AG09319 (cell line): ENCODE data around the gene CDC42EP1.

ENCODE experiments used
- DNase-seq: peaks from one replicate; pipeline ENCODE4 v3.0.0-alpha.2; 2010; ENCODE audit warnings: low read depth; ENCODE audit errors: extremely low read depth
- TF ChIP-seq, protein P1 (sequence below): IDR thresholded peaks from 2 replicates; pipeline ENCODE4 v1.5.1; 2011; ENCODE audit warnings: low read depth, mild to moderate bottlenecking, inconsistent platforms, low read length, moderate library complexity

CDC42EP1 gene

DNA sequence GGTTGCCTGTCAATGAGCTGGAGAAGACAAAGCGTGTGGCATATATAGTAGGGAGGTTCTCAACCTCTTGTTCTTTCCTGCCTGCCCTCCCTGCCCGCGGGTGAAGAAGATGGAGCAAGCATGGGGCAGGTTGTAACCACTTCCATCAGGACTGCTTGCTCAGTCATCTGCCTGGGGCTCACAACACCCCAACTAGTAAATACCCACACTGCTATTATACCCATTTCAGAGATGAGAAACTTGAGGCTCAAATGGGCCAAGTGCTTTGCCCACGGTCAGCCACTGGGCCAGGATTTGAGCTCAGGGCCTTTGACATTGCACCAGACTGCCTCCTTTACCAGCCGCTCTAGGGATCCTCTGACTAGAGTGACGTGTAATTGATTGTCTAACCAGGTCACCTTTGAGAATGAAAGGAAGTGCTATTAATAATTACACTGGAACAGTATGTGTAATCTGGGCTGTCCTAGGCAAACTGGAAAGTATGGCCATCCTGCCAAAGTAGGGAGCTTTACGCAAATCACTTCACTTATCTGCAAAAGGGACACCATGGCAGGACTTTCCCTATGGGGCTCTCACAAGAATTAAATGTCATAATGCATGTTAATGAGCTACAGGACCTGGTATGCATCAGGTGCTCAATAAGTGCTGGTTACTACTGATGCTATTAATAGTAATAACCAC lies 2.8 kb upstream of the CDC42EP1 start:
- DNase-seq = no peak
- TF ChIP-seq, protein P1, sequence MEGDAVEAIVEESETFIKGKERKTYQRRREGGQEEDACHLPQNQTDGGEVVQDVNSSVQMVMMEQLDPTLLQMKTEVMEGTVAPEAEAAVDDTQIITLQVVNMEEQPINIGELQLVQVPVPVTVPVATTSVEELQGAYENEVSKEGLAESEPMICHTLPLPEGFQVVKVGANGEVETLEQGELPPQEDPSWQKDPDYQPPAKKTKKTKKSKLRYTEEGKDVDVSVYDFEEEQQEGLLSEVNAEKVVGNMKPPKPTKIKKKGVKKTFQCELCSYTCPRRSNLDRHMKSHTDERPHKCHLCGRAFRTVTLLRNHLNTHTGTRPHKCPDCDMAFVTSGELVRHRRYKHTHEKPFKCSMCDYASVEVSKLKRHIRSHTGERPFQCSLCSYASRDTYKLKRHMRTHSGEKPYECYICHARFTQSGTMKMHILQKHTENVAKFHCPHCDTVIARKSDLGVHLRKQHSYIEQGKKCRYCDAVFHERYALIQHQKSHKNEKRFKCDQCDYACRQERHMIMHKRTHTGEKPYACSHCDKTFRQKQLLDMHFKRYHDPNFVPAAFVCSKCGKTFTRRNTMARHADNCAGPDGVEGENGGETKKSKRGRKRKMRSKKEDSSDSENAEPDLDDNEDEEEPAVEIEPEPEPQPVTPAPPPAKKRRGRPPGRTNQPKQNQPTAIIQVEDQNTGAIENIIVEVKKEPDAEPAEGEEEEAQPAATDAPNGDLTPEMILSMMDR = no peak

DNA sequence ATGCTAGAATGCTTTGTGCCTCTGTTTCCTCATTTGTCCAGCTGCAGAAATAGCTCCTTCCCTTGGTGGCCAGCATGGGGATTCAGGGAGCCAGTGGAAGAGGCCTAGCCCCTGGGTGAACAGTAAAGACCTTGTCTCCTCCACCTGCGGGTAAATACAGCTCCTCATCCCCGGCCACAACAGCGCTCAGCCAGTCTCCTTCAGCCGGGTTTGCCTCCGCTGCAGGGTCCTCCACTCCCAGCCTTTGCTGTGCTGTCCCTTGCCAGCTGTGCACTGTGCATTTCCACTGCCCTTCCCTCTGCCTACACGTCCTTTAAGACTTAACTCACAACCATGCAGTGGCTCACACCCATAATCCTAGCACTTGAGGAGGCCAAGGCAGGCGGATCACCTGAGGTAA lies 1.5 kb upstream of the CDC42EP1 start:
- DNase-seq = no peak
- TF ChIP-seq, protein P1 = no peak

DNA sequence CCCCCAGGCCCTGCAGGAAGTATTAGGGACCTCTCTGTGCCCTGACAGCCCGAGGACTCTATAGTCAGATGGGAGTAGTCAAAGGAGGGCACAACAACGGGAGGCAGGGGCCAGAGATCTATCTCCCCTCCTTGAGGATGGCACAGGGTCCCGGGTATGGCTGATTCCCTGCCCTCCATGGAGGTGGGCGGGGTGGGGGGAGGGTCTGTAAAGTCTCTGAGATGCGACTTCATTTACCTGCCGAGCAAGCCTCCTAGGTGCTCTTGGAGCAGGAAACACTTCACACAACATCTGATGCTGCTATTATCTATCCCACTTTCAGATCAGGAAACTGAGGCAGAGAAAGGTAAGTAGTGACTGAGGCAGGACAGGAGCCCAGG lies 769 bp upstream of the CDC42EP1 start:
- DNase-seq = no peak
- TF ChIP-seq, protein P1 = no peak

DNA sequence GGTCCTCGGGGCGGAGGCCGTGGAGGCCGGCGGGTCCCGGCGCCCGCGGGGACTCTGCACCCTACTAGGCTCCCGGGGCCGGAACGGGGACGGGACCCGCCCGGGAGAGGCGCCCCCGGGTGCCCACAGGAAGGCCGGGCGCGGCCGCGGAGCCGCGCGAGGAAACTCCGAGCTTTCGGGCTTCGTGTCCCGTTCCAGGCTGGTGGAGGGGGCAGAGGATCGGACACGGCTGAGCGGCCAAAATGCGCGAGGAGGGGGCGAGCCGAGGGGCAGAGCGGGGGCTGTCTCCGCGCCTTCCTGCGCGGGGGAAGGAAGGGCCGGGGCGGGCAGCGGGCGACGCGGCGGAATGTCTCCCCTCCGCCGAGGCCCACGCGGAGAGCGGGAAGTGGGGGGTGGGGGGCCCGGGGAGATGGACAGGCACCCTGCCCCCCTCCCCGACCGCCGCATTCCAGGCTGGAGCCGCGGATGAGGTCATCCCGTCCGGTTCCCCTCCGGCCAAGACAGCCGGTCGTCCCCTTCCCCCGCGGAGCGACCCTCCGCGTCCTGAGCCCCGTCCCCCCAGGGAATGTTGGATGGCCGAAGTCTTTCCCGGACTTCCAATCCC lies 430 bp downstream of the CDC42EP1 start:
- peak; percentile 23 for DNase-seq

DNA sequence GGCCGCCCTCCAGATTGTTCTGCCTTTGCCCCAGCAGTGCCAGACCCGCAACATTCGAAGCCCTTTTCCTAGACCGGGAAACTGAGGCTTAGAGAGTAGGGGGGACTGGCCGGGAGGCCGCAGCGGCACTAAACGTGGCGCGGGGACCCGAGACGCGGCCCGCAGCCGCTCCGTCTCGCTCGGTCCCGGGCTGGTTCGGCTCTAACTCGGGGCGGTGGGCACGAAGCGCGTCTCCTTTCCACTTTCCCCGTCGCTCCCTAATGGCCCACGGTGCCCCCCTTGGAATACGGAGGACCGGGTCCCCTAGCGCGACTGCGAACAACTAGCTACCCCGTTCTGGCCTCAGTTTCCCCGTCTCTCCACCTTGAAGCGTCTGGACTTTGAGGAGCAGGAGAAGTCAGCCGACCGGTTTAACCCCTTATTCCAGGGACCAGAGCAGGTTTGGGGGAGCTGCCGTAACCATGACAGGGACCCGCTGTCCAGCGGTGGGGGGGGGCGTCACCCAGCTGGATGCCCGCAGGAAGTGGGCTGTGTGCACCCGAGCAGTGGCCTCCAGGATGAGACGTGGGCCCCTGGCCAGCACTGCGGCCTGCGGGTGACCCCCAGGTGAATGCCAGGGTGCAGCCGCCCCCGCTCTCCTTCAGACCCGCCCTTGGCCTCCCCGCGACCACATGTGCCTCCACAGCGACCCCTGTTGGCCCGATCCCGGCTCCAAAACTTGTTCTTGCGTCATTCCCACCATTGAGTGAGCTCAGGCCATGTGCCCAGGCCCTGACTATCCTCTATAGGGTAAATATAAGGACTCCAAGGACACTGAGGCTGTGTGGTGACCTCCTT lies 1.1 kb downstream of the CDC42EP1 start:
- DNase-seq = peak; percentile 74
- TF ChIP-seq, protein P1 = peak; percentile 84

More for the DNA sequence above, 430 bp downstream of the CDC42EP1 start:
- TF ChIP-seq, protein P1 = no peak

DNA sequence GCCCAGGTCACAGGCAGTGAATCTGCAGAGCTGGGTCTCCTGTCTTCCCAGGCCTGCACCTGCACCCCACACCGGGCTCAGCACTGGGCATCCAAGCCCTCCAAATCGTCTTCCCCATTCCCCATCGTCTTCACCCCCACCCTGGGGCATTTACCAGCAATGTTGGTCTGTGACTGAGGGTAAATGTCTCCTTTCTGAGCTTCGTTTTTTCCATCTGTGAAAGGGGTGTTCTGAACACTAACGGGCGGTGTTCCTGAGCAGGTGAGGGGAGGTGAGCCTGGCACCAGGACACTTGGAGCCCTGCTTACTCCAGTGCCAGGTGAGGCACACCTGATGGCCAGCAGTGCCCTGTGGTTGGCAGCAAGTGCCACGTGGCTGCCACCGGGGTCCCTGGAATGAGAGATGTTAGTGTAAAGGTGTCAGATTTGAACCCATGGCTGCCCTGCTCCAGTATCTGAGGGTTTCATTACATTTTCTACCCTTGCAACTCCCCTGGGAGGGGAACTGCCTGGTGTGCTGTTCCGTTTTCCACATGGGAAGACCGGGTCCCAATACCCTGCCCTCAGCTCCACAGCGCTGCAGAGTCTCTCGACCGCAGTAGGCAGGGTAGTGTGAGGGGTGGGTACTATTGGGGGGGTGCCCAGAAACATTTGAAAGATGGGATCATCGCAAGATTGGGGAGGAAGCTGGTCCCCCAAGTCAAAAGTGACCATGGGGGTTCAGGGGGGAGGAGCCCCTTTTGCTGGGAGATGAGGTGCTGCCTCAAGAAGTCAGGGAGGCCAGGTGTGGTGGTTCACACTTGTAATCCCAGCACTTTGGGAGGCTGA lies 2.0 kb downstream of the CDC42EP1 start:
- TF ChIP-seq, protein P1 = no peak
- no peak for DNase-seq
